HG03196 (cell line): ENCODE results near the gene EPG5.
"Not testable (repeated sequence)": the region's sequence is repeated elsewhere in the genome, so short reads cannot be mapped to it uniquely, and the experiment has no call there.

ENCODE experiments used
- ATAC-seq: cut with Tn5 transposase; IDR thresholded peaks from one replicate; pipeline ENCODE4 v1.9.1; 2021; ENCODE audit not compliant: unreplicated experiment

EPG5 gene

GRCh38 chr18:45976974-45977373 is 9.8 kb upstream of the EPG5 start:
- ATAC-seq = no peak

GRCh38 chr18:45976566-45976965 is 9.4 kb upstream of the EPG5 start:
- ATAC-seq = no peak

GRCh38 chr18:45974088-45974536 is 7.0 kb upstream of the EPG5 start:
- no peak for ATAC-seq

- not testable (repeated sequence) for ATAC-seq
Measured at GRCh38 chr18:45964913-45965312, 2.2 kb downstream of the EPG5 start.

GRCh38 chr18:45962866-45963265 is 4.3 kb downstream of the EPG5 start:
- no peak for ATAC-seq

GRCh38 chr18:45962461-45962860 is 4.7 kb downstream of the EPG5 start:
- no peak for ATAC-seq

GRCh38 chr18:45959484-45959883 is 7.6 kb downstream of the EPG5 start:
- not testable (repeated sequence) for ATAC-seq

GRCh38 chr18:45958730-45959129 is 8.4 kb downstream of the EPG5 start:
- no peak for ATAC-seq

- no peak for ATAC-seq
Measured at GRCh38 chr18:45958027-45958426, 9.1 kb downstream of the EPG5 start.

GRCh38 chr18:45957100-45957499 is 10.0 kb downstream of the EPG5 start:
- ATAC-seq = no peak

GRCh38 chr18:45954070-45954934 is 12.8 kb downstream of the EPG5 start:
- no peak for ATAC-seq

- no peak for ATAC-seq
Measured at GRCh38 chr18:45951016-45951714, 16.0 kb downstream of the EPG5 start.

- ATAC-seq = no peak
Measured at GRCh38 chr18:45945669-45946068, 21.5 kb downstream of the EPG5 start.

GRCh38 chr18:45940724-45941123 is 26.4 kb downstream of the EPG5 start:
- no peak for ATAC-seq

- ATAC-seq = no peak
Measured at GRCh38 chr18:45939236-45939635, 27.9 kb downstream of the EPG5 start.

- ATAC-seq = no peak
Measured at GRCh38 chr18:45938488-45938935, 28.6 kb downstream of the EPG5 start.

GRCh38 chr18:45935591-45936335 is 31.4 kb downstream of the EPG5 start:
- no peak for ATAC-seq

GRCh38 chr18:45932708-45933107 is 34.4 kb downstream of the EPG5 start:
- ATAC-seq = no peak

- no peak for ATAC-seq
Measured at GRCh38 chr18:45930963-45931362, 36.2 kb downstream of the EPG5 start.

GRCh38 chr18:45926691-45927090 is 40.4 kb downstream of the EPG5 start:
- ATAC-seq = no peak

GRCh38 chr18:45926085-45926484 is 41.0 kb downstream of the EPG5 start:
- no peak for ATAC-seq
